Vagina (tissue), 2 donors: ENCODE data around the gene STK39. TPM values are rescaled to one million over a fixed set of nuclear protein-coding genes. Genes with fewer than 3 reads are reported as not detected.

ENCODE experiments used
- DNase-seq, 2 donors: peaks; one replicate each; pipeline ENCODE4 v3.0.0-alpha.2; 2017; ENCODE audit errors: extremely low spot score in 2 of 2
- H3K27ac ChIP-seq: fragments of 200-600 bp; sonication (generic); one replicate; pipeline ENCODE4 v1.5.1; 2019
- H3K27me3 ChIP-seq: fragments of 200-600 bp; sonication (generic); one replicate; pipeline ENCODE4 v1.5.1; 2019
- H3K36me3 ChIP-seq, 2 donors: fragments of 200-600 bp; sonication (generic); one replicate each; pipeline ENCODE4 v1.5.1; 2017 to 2019
- H3K4me1 ChIP-seq: fragments of 200-600 bp; sonication (generic); one replicate; pipeline ENCODE4 v1.5.1; 2019
- H3K4me3 ChIP-seq, 2 donors: fragments of 200-600 bp; sonication (generic); 1 replicate in 1 of 2; 2 replicates in 1 of 2; pipeline ENCODE4 v1.5.1; 2016 to 2019
- H3K9me3 ChIP-seq: fragments of 200-600 bp; sonication (generic); one replicate; pipeline ENCODE4 v1.5.1; 2019
- CTCF ChIP-seq, 3 experiments: fragments of 450-650 bp in 2 of 3; fragments of 200-600 bp in 1 of 3; sonication (generic) in 1 of 3; IDR thresholded peaks; one replicate each; pipeline ENCODE4 v1.5.1; 2017 to 2019; ENCODE audit warnings: antibody characterized with exemption in 3 of 3, mild to moderate bottlenecking in 2 of 3, moderate library complexity in 2 of 3
- POLR2A ChIP-seq, 2 donors: fragments of 450-650 bp; IDR thresholded peaks; one replicate each; pipeline ENCODE4 v1.6.1; 2017; ENCODE audit warnings: antibody characterized with exemption in 2 of 2, mild to moderate bottlenecking in 2 of 2, moderate library complexity in 2 of 2
- POLR2AphosphoS5 ChIP-seq, 2 donors: sonication (generic); formaldehyde crosslinking; IDR thresholded peaks; one replicate each; pipeline ENCODE4 v1.9.0; 2017; ENCODE audit warnings: antibody characterized with exemption in 2 of 2, mild to moderate bottlenecking in 2 of 2, low read depth in 1 of 2; ENCODE audit not compliant: insufficient read depth in 1 of 2
- intact Hi-C: fragments of 100-400 bp; cut with DNase I; formaldehyde crosslinking; loops from one replicate; pipeline ENCODE4 v1.15.1; 2023
- total RNA-seq: library from RNA; depleted of rRNA; stranded (reverse); fragments of >200 nt; gene quantifications from one replicate; pipeline ENCODE4 v1.2.3, GENCODE V29; 2016

STK39 gene
- total RNA-seq, 1 donor from 2014 or later: 15.5 TPM

- DNase-seq: no peak
- intact Hi-C loops: no loop called here
- TF ChIP-seq POLR2A (IDR thresholded peaks at IDR 0.05) (no peak), CTCF (IDR thresholded peaks at IDR 0.05) (no peak), POLR2AphosphoS5 (IDR thresholded peaks at IDR 0.05; ENCODE audit: insufficient read depth in 1 of 2, low read depth in 1 of 2) (no peak)
These were observed 71.9 kb downstream of the STK39 start for GRCh38 chr2:168175469-168175868.

GRCh38 chr2:168174756-168175155 lies 72.6 kb downstream of the STK39 start:
- Histone ChIP-seq H3K36me3 (no peaks in the 10 kb centered on the region), H3K27me3 (no peaks in the 10 kb centered on the region), H3K9me3 (no peaks in the 10 kb centered on the region), H3K4me3 (no peak overlapping the region), H3K27ac (no peak overlapping the region), H3K4me1 (no peaks in the 10 kb centered on the region)
- DNase-seq: no peak
- no peak for TF ChIP-seq POLR2AphosphoS5 (IDR thresholded peaks at IDR 0.05; ENCODE audit: insufficient read depth in 1 of 2, low read depth in 1 of 2)
- no peak for TF ChIP-seq POLR2A (IDR thresholded peaks at IDR 0.05)
- TF ChIP-seq CTCF (IDR thresholded peaks at IDR 0.05): no peak
- intact Hi-C loops: no loop called here

More at GRCh38 chr2:168175469-168175868, 71.9 kb downstream of the STK39 start:
- Histone ChIP-seq H3K9me3 (no peaks in the 10 kb centered on the region), H3K4me1 (no peaks in the 10 kb centered on the region), H3K27ac (no peak overlapping the region), H3K4me3 (no peak overlapping the region), H3K27me3 (no peaks in the 10 kb centered on the region), H3K36me3 (no peaks in the 10 kb centered on the region)

GRCh38 chr2:168172071-168172470 lies 75.3 kb downstream of the STK39 start:
- TF ChIP-seq POLR2A (IDR thresholded peaks at IDR 0.05) (no peak), CTCF (IDR thresholded peaks at IDR 0.05) (no peak), POLR2AphosphoS5 (IDR thresholded peaks at IDR 0.05; ENCODE audit: insufficient read depth in 1 of 2, low read depth in 1 of 2) (no peak)
- H3K4me1 ChIP-seq: no peaks in the 10 kb centered on the region

DNA sequence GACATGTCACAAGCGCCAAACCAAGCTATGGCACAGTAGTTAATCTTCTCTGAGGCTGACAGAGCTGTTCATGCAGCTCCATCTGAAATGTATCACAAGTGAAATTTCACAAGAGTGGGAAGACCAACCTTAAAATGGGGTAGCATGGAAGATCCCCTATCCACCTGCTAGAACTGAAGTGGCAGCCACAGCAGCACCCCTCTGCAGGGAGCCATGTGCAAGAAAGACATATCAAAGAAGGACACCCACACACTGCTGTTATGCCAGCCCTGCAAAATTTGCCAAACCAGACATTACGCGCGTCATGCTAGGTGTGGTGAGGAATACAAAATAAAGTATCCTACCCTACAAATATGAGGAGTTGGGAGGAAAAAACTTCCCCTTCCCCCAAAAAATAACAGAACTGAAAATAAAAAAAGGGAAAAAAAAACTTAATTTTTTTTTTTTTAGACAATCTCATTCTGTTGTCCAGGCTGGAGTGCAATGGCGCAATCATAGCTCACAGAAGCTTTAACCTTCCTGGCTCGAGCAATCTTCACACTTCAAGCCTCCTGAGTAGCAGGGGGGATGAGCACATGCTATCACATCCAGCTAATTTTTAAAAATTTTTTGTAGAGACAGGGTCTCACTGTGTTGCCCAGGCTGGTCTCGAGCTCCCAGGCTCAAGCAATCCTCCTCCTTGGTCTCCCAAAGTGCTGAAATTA lies 76.2 kb downstream of the STK39 start:
- H3K9me3 ChIP-seq: no peaks in the 10 kb centered on the region
- H3K27ac ChIP-seq: no peak overlapping the region
- H3K4me1 ChIP-seq: no peaks in the 10 kb centered on the region
- no peak for TF ChIP-seq CTCF (IDR thresholded peaks at IDR 0.05)
- TF ChIP-seq POLR2A (IDR thresholded peaks at IDR 0.05): no peak
- no peak for TF ChIP-seq POLR2AphosphoS5 (IDR thresholded peaks at IDR 0.05; ENCODE audit: insufficient read depth in 1 of 2, low read depth in 1 of 2)
- no peak overlapping the region for H3K4me3 ChIP-seq
- DNase-seq: no peak
- intact Hi-C loops: no loop called here
- no peaks in the 10 kb centered on the region for H3K27me3 ChIP-seq
- no peaks in the 10 kb centered on the region for H3K36me3 ChIP-seq

More at GRCh38 chr2:168172071-168172470, 75.3 kb downstream of the STK39 start:
- DNase-seq: no peak
- Histone ChIP-seq H3K36me3 (no peaks in the 10 kb centered on the region), H3K27me3 (no peaks in the 10 kb centered on the region), H3K27ac (no peak overlapping the region), H3K4me3 (no peak overlapping the region), H3K9me3 (no peaks in the 10 kb centered on the region)
- intact Hi-C loops: no loop called here

DNA sequence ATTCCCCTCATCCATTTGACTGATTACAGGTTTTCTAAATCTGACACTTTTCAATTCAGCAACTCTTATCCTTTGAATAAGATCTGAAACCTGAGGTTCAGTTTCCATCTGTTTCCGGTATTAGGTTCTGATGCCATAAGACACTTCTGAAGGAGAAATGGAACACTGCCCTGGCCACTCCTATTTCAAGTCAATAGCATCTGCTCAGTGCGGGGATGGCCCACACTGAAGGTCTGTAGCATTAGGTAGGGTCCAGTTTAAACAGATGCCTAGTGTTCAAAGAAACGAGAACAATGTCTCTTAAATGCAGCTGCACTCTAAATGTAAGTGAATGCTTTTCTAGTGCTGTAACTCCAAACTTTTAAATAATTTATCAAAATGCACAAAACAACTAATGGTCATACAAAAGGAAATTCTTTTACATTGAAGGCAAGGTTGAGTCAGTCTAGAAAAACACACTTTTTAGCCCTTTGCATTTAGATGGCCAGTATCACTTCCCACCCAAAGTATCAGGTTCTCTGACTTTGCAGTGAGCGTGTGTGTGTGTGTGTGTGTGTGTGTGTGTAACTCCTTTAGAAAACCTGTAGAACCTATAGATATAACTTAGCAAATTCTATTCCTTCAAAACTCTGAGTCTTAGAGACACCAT lies 78.2 kb downstream of the STK39 start:
- Histone ChIP-seq H3K27ac (no peak overlapping the region), H3K4me1 (no peaks in the 10 kb centered on the region), H3K4me3 (no peak overlapping the region), H3K36me3 (no peaks in the 10 kb centered on the region), H3K27me3 (no peaks in the 10 kb centered on the region), H3K9me3 (no peaks in the 10 kb centered on the region)
- TF ChIP-seq POLR2A (IDR thresholded peaks at IDR 0.05): no peak
- TF ChIP-seq CTCF (IDR thresholded peaks at IDR 0.05): no peak
- TF ChIP-seq POLR2AphosphoS5 (IDR thresholded peaks at IDR 0.05; ENCODE audit: insufficient read depth in 1 of 2, low read depth in 1 of 2): no peak
- intact Hi-C loops: no loop called here
- DNase-seq: no peak
